Left kidney (tissue), 2 donors: Measurements from ENCODE around the gene SLC27A1. TPM values are rescaled to one million over a fixed set of nuclear protein-coding genes. Genes with fewer than 3 reads are reported as not detected.
"Not testable (repeated sequence)": the region's sequence is repeated elsewhere in the genome, so short reads cannot be mapped to it uniquely, and the experiment has no call there.

ENCODE experiments used
- DNase-seq: peaks from one replicate; pipeline ENCODE4 v3.0.0-alpha.2; 2013
- polyA plus RNA-seq: library from polyadenylated mRNA; unstranded; fragments of 120-200 nt; gene quantifications from one replicate; pipeline ENCODE4 v1.2.1, GENCODE V29; 2013; ENCODE audit not compliant: insufficient read length

The SLC27A1 gene
- polyA plus RNA-seq, 1 donor, result 13.9 TPM

DNA sequence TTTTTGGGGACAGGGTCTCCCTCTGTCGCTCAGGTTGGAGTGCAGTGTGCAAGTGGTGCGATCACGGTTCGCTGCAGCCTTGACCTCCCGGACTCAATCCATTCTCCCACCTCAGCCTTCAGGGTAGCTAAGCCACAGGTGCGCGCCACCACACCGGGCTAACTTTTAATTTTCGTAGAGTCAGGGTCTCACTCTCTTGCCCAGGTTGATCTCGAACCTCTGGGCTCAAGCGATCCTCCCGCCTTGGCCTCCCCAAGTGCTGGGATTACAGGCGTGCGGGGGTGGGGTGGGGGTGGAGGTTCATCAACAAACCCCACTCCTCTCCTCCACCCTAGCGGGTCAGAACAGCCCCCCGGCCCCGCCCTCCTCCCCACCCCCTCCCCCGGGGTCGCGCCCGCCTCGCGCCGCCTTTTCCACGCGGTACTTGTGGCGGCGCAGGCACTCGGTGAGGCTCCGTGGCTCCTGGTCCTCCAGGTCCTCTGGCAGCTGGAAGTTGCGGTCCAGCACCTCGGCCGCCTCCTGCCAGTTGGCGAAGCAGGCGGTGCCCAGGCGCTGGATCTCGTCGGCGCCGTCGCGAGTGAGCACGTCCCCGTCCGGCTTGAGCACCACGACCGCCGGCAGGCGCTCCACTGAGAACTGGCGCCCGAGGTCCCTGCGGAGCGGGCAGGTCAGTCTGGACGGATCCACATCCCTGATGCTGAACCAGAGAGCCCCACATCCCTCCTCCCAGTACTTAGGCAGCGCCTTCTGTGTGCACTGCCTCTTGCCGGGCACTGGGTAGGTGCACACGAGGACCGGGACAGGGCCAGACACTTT lies 14.8 kb upstream of the SLC27A1 start:
- no peak for DNase-seq

DNA sequence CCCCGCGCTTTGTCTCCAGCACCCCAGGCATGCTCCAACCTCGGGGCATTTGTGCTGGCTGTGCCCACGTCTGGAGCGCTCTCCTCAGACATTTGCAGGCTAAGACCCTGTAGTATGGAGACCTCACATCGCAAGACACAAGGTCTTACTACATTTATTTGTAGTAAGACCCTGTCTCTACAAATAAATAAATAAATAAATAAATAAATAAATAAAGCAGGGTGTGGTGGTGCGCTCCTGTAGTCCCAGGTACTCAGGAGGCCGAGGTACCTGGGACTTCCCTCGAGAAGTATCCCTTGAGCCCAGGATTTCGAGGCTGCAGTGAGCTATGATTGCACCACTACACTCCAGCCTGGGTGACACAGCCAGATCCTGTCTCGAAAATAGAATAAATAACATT lies 14.2 kb upstream of the SLC27A1 start:
- no peak for DNase-seq

DNA sequence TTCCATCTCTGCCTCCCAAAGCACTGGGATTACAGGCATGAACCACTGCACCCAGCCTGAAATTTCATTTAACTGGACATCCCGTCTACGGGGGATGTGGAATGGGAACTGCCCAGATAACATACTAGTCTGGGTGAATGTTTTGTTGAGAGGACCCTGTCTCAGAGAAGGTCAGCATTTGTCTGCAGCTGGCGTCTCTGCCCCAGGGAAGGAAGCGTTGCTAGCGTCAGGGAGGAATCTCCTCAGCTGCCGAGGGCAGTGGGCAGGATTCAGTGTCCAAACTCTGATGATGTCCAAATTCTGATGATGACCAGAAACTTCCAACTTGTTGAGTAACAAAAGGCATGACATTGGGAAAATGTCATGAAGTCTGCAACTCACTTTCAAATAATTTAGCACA lies 12.7 kb upstream of the SLC27A1 start:
- no peak for DNase-seq

DNA sequence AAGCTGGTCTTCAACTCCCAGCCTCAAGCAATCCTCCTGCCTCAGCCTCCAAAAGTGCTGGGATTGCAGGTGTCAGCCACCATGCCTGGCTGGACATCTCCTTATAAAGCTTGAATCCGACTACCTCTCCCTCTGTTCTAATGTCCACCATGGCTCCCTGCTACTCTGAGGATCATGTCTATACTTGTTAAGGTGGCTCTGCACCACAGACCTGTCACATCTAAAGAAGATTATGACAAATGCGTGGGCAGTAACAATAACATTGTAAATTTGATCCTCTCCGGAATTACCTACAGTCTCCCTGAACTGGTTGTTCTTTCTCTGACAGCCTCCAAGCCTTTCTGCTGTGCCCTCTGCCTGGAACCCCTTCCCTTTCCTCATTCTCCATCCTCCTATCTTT lies 11.4 kb upstream of the SLC27A1 start:
- DNase-seq, result no peak

DNA sequence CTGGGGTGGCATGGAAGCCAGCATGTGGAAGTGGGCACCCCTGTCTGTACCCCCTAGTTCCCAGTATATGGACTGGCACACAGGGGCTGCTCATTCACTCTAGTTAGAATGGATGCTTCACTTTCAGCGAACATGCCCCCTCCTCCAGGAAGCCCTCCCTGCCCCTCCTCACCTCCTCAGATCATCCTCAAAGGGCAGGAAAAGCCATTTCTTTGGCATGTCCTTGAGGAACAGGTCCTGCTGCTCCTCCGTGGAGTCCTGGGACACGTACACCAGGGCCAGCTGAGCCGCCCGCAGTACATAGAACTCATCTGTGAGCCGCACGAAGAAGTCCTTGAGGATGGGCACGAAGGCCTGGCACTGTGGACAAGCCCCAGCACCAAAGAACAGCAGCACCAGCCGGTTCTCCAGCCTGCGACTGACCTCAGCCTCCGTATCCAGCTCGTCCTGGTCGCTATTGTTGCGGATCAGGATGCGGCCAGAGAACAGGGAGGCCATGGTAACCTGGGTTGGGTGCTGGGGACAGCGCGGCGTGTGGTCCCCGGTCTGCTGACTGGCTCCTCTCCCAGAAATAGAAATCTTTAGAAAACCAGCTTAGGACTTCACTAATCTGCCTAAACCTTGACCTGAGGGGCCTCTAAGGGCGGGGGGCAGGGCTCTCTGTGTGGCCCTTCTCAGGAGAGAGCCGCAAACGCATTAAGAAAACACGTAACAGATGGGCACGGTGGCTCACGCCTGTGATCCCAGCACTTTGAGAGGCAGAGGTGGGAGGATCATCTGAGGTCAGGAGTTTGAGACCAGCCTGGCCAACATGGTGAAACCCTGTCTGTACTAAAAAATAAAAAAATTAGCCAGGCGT lies 9.7 kb upstream of the SLC27A1 start, which contains the start of gene NXNL1:
Gene NXNL1 (minus strand): TSS at position 555 of the 859 bp plus-strand sequence. CDS start 57 bp downstream, at position 498.
- DNase-seq, result no peak

DNA sequence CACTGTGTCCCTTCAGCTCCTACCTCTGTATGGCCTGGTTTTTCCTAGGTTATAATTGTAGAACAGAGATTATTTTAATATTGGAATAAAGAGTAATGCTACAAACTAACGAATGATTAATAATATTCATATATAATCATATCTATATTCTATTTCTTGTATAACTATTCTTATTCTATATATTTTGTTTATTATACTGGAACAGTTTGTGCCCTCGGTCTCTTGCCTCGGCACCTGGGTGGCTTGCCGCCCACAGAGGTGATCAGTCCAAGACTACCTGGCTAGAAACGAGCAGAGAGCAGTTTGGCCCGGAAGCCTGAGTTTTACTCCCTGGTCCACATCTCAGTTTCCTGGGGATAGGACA lies 3.9 kb upstream of the SLC27A1 start:
- no peak for DNase-seq

DNA sequence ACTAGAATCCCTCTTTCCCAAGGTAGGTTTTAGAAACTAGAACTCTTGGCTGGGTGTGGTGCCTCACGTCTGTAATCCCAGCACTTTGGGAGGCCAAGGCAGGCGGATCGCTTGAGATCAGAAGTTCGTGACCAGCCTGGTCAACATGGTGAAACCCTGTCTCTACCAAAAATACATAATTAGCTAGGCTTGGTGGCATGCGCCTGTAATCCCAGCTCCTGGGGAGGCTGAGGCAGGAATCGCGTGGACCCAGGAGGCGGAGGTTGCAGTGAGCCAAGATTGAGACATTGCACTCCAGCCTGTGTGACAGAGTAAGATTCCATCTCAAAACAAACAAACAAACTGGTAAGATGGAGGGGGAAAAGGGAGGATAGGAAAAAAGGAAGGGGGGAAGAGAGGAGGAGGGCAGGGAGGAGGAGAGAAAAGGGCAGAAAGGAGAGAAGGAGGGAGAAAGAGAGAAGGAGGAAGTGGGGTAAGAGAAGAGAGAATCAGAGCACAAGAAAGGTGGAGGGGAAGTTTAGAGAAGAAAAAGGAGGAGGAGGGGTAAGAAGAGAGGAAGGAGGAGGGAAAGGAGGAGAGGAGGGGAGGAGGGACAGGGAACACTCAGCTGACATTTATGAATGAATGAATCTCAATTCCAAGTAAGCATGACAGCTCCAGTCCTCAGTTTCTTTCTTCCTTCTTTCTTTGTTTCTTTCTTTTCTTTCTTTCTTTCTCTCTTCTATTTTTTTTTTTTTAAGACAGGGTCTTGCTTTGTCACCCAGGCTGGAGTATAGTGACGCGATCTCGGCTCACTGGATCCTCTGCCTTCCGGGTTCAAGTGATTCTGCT lies 2.6 kb upstream of the SLC27A1 start:
- no peak for DNase-seq

DNA sequence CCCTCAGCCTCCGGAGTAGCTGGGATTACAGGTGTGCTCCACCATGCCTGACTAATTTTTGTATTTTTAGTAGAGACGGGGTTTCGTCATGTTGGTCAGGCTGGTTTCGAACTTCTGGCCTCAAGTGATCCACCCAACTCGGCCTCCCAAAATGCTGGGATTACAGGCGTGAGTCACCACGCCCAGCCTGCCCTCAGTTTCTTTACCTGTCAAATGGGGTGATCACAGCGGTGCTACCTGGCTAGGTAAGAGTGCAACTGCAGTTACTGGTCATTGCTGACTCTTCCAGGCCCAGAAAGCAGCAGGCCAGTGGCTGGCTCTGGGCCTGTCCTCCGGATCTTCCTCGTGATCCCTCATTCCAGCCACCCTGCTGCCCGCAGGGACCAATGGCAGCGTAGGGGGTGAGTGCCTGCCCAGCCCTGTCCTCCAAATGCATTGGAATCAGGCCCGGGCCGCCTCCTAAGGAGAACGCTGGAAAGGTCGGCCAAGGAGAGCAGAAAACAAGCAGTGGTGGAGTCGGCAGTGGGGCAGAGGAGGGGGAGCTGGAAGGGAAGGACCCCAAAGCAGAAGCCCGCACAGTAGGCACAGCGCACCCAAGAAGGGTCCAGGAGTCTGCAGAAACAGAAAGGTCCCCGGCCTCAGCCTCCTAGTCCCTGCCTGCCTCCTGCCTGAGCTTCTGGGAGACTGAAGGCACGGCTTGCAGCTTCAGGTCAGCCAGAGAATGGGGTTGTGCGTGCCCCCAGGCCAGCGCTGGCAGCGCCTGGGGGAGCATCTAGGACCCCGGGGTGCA lies 1.8 kb upstream of the SLC27A1 start:
- no peak for DNase-seq

DNA sequence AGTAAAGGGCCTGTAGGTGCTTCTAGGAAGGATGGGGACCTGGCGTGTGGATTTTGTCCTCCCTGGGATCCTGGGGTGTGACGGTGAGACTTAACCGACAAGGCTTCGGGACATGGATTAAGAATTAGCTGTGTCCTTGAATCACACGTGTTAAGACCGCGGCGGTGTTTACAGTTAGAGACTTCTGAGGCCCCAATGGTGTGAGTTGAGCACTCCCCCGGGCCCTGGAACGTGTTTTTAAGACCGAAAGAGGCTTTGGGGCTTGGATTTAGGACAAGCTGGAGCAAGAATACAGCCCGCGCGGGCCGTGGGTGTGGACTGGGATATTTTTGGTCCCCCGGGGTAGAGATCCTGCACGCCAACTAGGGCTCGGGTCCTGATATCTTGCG lies 1.2 kb upstream of the SLC27A1 start:
- DNase-seq, result peak; percentile 32

DNA sequence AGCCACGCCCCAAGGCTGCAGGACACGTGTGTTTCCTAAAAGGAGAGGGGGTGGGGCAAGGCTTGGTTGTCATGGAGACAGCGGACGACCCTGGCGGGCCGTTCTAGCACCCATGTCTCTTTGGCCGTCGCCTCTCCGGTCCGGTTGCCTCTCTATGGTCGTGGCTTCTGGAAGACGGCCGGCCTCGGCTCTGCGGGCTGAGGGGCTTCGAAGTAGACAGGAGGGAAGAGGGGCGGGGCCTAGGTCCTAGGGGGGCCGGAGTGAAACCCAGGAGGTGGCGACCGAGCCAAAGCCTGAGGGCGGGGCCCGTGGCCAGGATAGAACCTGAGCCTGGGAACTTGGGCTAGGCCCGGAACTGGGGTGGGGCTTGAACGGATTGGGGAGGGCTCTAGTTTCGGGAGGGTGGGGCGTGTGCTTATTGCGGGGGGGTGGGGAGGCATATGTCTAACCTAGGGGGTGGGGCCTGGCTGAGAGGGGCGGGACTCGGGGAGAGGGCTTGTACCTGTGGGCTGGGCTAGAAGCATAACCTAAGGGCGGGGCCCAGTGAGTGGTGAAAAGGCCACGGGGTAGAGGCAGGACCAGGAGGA lies 750 bp upstream of the SLC27A1 start:
- DNase-seq, result peak; percentile 88

DNA sequence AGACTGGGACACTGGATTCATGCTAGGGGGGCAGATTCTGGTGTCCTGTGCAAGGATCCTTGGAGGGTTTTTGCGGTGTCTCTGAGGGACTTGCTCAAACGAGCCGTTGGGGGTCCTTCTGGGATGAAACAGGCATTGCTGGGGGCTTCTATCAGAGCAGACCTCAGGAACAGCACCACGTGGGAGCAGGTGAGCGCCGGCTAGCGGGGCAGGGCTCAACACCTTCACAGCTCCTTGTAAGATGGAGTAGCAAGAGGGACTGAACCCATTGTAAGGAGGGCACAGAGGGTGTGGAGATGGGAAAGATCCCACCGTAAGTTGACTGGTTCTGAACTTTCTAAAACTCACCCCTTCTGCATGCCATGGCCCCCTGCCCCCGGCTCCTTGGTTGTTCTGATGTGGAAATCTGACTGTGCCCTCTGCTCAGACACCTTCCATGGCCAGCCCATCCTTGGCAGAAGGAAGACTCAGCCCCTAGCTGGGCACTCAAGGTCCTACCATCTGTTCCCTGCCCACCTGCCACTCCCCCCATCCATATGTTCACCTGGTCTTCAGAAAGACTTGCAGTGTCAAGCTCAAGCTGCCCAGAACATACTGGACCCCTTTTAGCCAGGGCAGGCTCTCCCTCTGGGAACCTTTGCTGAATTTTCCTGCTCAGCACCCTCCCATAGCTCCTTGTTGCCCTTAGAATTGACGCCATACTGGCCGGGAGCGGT lies 1.2 kb downstream of the SLC27A1 start:
- DNase-seq, result no peak

DNA sequence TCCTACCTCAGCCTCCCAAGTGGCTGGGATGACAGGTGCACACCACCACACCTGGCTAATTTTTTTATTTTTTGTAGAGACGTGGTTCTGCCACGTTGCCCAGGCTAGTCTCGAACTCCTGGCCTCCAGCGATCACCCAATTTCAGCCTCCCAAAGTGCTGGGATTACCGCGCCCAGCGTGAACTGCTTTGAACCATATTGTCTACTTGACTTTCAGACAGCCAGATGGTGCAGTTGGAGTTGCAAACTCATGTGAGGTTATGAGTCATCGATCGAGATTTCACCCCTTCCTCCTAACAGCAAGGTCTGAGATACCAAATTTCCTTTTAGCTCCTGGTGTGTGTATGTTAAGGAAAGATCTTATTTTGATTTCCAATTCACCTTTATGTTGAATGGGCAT lies 2.7 kb downstream of the SLC27A1 start:
- DNase-seq, result no peak

DNA sequence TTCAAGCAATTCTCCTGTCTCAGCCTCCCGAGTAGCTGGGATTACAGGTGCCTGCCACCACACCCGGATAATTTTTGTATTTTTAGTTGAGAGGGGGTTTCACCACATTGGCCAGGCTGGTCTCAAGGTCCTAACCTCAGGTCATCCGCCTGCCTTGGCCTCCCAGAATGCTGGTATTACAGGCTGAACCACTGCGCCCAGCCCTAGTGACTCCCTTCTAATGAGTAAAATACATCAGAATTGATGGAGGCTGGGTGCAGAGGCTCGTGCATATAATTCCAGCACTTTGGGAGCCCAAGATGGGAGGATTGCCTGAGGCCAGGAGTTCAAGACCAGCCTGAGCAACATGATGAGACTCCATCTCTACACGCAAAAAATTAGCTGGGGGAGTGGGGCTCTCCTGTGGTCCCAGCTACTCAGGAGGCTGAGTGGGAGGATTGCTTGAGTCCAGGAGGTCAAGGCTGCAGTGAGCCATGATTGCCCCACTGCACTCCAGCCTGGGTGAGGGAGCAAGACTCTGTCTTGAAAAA lies 4.8 kb downstream of the SLC27A1 start:
- not testable (repeated sequence) for DNase-seq

DNA sequence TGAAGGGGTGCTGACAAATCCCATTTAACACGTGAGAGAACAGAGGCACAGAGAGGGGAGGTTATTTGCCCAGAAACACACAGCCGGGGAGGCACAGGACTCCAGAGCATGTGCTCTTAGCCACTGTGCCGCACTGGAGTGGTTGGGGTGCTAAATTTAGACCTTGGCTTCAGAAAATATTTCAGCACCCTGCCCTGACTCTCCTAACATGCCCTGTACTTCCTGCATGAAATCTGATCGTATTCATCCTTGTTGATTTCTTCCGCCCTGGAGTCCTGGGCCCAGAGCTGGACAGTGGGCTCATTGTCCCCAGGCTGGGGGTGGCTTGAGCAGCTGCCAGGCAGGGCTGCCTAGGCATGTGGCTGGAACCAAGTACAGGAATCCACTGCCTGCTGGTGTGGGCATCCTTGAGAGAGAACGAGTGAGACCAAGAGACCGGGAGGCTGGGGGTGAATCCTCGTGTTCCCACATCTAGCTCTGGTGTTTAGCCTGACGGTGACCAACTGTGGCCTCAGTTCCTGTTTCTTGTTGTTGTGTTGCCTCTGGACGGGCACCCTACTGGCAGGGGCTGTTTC lies 5.3 kb downstream of the SLC27A1 start:
- DNase-seq, result no peak

DNA sequence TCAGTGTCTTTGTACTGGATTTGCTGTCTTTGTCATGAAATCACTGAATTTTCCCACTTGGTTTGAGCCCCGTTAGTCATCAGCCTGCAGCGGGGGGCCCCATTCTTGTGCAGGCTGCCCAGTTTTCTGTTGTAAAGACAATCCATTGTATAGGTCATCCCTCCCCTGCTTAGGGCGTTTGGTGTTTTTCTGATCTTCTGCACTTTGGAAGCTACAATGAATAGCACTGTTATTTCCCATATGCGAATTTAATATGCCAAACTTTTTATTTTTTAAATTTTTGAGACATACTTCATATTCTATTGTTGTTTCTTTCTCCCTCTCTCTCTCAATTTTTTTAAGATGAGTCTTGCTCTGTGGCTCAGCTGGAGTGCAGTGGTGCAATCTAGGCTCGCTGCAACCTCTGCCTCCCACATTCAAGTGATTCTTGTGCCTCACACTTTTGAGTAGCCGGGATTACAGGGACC lies 9.0 kb downstream of the SLC27A1 start:
- DNase-seq, result no peak

DNA sequence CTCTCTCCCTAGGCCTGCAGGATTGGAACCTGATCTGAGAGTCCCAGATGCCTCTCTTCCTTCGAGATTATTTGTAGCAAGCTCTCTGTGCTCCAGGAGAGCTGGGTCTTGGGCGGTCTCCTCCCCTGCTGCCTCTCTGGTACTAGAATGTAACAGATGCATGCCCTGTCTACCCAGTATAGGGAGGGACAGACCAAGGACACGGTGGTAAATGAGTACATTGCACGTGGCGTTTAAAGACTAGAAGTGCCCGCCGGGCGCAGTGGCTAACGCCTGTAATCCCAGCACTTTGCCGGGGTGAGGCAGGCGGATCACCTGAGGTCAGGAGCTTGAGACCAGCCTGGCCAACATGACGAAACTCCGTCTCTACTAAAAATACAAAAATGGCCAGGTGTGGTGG lies 11.7 kb downstream of the SLC27A1 start:
- DNase-seq, result no peak

DNA sequence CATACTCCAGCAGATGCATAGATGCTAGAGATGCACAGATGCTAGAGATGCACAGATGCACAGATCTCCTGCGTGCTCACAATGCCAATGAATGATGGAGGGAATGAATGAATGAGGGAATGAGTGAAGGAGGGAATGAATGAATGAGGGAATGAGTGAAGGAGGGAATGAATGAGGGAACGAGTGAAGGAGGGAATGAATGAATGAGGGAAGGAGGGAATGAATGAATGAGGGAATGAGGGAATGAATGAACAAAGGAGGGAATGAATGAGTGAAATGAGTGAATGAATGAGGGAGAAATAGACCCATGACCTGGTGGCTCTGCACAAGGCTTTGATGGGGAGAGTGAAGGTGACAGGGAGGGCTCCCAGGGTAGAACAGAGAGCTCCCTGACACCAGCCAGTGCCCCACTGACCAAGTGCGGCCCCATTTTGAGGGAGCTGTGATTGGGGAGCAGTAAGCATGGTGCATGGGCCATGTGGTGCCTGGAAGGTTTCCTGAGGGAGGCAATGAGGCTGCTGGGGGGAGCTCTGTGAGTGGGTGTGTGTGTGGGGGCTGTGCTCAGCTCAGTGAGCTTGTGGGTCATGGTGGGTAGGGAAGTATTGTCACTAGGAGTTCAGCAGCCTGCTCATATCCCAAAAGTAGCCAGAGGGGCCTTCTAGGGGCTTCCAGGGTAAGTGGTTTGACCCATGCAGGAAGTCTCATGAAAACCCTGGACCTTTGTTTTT lies 12.7 kb downstream of the SLC27A1 start:
- DNase-seq, result no peak

DNA sequence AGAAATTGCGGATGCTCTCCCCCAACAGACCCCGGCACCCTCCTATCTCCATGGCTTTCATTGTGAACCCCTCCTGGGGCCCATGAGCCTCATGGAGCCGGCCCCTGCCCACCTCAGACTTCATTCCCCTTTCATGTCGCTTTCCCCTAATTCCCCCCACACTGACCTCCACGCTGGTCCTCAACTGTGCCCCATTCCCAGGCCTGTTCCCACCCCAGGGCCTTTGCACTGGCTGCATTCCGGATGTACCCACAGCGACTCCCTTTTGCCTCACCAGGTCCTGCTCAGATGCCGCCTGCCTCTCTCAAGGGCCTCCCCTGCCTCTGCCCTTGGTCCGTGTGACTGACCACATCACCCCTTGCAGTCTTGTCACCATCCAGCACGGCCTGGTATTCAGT lies 13.3 kb downstream of the SLC27A1 start:
- DNase-seq, result no peak
